Panc1 (cell line): ENCODE data around the gene GTPBP1.

Experiments
- CTCF ChIP-seq: fragments of 450-650 bp; IDR thresholded peaks from 2 replicates; pipeline ENCODE4 v1.5.1; 2017; ENCODE audit warnings: mild to moderate bottlenecking
- POLR2AphosphoS5 ChIP-seq: IDR thresholded peaks from 2 replicates; pipeline ENCODE4 v1.6.1; 2012; ENCODE audit warnings: mild to moderate bottlenecking, low read depth, low read length, moderate library complexity
- REST ChIP-seq, 2 experiments: IDR thresholded peaks; 2 replicates each; pipeline ENCODE4 v1.6.1; 2011 to 2012; ENCODE audit warnings: low read depth in 2 of 2, control low read depth in 1 of 2, low read length in 1 of 2, mild to moderate bottlenecking in 1 of 2, moderate library complexity in 1 of 2; ENCODE audit not compliant: insufficient read depth in 1 of 2
- SIN3A ChIP-seq: IDR thresholded peaks from 2 replicates; pipeline ENCODE4 v1.6.1; 2012; ENCODE audit warnings: low read depth, mild to moderate bottlenecking, low read length, moderate library complexity, borderline replicate concordance; ENCODE audit not compliant: insufficient read depth
- TCF7L2 ChIP-seq: IDR thresholded peaks from 2 replicates; pipeline ENCODE4 v1.6.1; 2011; ENCODE audit warnings: mild to moderate bottlenecking, low read depth, low read length, inconsistent platforms

GRCh38 chr22:38724176-38724575, 18.4 kb downstream of the GTPBP1 start:
- TF ChIP-seq CTCF (no peak), POLR2AphosphoS5 (no peak), REST (IDR thresholded peaks at IDR 0.05; ENCODE audit: insufficient read depth in 1 of 2, low read depth in 2 of 2, low read length in 1 of 2) (no peak), SIN3A (no peak), TCF7L2 (no peak)
